ENCODE data around the gene FARSB. TPM values are rescaled to one million over a fixed set of nuclear protein-coding genes. Genes with fewer than 3 reads are reported as not detected.

FARSB gene
- polyA plus RNA-seq, 1 experiment = 32.6 TPM

GRCh38 chr2:222604749-222605515, 51.0 kb downstream of the FARSB start:
- Histone ChIP-seq H3K27ac (ENCODE audit: low read depth, low read length) (no peak overlapping the region), H3K27me3 (ENCODE audit: control insufficient read depth, insufficient read depth, low read length) (no peaks in the 10 kb centered on the region), H3K9me3 (ENCODE audit: control insufficient read depth, insufficient read depth, low read length) (no peaks in the 10 kb centered on the region), H3K4me3 (ENCODE audit: low read depth, low read length) (no peak overlapping the region)
- TF ChIP-seq CTCF (IDR thresholded peaks at IDR 0.05; ENCODE audit: low read depth, low read length) = no peak
- CTCF ChIA-PET = interaction anchor here (1.1 kb wide), 1 partner anchor 9 kb away, joined by 3 read pairs; no protein-coding TSS in a partner anchor
- no peak for DNase-seq (ENCODE audit: low read depth, low spot score)
- POLR2A ChIA-PET = no interaction called here

DNA sequence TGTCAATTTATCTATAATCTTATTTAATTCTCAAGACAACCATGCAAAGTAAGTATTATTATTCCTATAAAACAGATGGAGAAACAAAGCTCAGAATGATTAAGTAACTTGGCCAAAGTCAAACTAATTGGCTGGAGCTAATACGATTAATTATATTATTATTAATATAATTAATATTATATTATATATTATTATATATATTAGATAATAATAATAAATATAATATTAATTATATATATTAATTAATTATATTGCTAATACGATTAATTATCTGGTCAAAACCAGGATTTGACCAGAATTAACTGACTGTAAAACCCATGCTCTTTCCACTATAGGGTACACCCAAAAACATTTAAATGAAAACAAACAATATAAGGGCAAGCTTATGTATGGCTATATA, 52.4 kb downstream of the FARSB start:
- H3K27me3 ChIP-seq (ENCODE audit: control insufficient read depth, insufficient read depth, low read length) = no peaks in the 10 kb centered on the region
- ChIA-PET CTCF (interaction anchor here (0.7 to 1.3 kb wide), 5 partner anchors 10 to 578 kb away, joined by 3 to 5 read pairs (median 3); no protein-coding TSS in a partner anchor), POLR2A (no interaction called here)
- DNase-seq (ENCODE audit: low read depth, low spot score) = no peak
- H3K9me3 ChIP-seq (ENCODE audit: control insufficient read depth, insufficient read depth, low read length) = no peaks in the 10 kb centered on the region
- TF ChIP-seq CTCF (IDR thresholded peaks at IDR 0.05; ENCODE audit: low read depth, low read length) = no peak
- H3K4me3 ChIP-seq (ENCODE audit: low read depth, low read length) = no peak overlapping the region
- H3K27ac ChIP-seq (ENCODE audit: low read depth, low read length) = no peak overlapping the region

DNA sequence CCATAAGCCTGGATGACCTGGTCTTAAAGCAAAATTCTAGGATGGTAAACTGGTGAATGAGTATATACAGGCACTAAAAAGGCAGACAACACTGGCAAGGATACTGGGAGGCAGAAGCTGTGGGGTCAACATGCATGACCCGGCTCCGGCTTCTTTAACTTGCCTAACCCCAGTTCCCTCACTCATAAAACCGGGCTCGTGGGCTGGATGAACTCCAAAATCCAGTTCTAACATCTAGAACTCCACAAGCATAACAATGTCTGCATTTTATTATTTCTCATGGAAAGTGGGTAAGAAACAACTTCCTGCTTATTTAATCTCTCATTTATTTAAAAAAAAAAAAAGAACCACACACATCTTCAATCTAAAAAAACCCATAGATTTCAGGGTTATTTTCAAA, 57.3 kb downstream of the FARSB start:
- H3K9me3 ChIP-seq (ENCODE audit: control insufficient read depth, insufficient read depth, low read length) = no peaks in the 10 kb centered on the region
- DNase-seq (ENCODE audit: low read depth, low spot score) = no peak
- no peak for TF ChIP-seq CTCF (IDR thresholded peaks at IDR 0.05; ENCODE audit: low read depth, low read length)
- POLR2A ChIA-PET = no interaction called here
- H3K27me3 ChIP-seq (ENCODE audit: control insufficient read depth, insufficient read depth, low read length) = no peaks in the 10 kb centered on the region
- CTCF ChIA-PET = interaction anchor here (0.9 to 1.0 kb wide), 2 partner anchors 15 to 36 kb away, joined by 3 to 4 read pairs; no protein-coding TSS in a partner anchor
- H3K27ac ChIP-seq (ENCODE audit: low read depth, low read length) = no peak overlapping the region
- no peak overlapping the region for H3K4me3 ChIP-seq (ENCODE audit: low read depth, low read length)

GRCh38 chr2:222595581-222595980, 60.3 kb downstream of the FARSB start:
- no peak for DNase-seq (ENCODE audit: low read depth, low spot score)
- no peak for TF ChIP-seq CTCF (IDR thresholded peaks at IDR 0.05; ENCODE audit: low read depth, low read length)
- Histone ChIP-seq H3K4me3 (ENCODE audit: low read depth, low read length) (no peak overlapping the region), H3K9me3 (ENCODE audit: control insufficient read depth, insufficient read depth, low read length) (no peaks in the 10 kb centered on the region), H3K27ac (ENCODE audit: low read depth, low read length) (no peak overlapping the region), H3K27me3 (ENCODE audit: control insufficient read depth, insufficient read depth, low read length) (no peaks in the 10 kb centered on the region)
- ChIA-PET POLR2A (no interaction called here), CTCF (interaction anchor here (1.3 to 1.7 kb wide), 5 partner anchors 17 to 557 kb away, joined by 4 to 7 read pairs (median 6); no protein-coding TSS in a partner anchor)

DNA sequence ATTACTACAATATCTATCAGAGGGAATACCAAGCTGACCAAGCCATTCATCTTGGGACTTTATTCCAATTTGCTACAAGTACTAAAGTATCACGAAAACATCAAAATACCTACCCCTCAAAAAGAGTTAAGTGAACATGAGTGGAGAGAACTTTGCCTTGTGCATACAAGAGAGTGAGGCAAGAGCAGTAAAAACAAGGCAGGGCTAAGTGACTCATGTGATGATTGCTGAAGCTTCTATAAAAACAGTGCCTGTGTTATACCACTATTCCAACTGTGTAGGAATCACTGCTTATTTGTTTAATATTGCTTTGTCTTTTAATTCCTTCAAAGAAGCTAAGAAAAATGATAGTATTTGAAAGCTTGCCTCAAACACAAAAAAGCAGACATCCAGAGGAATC, 61.2 kb downstream of the FARSB start:
- no peak overlapping the region for H3K27ac ChIP-seq (ENCODE audit: low read depth, low read length)
- no peak overlapping the region for H3K4me3 ChIP-seq (ENCODE audit: low read depth, low read length)
- H3K9me3 ChIP-seq (ENCODE audit: control insufficient read depth, insufficient read depth, low read length) = no peaks in the 10 kb centered on the region
- H3K27me3 ChIP-seq (ENCODE audit: control insufficient read depth, insufficient read depth, low read length) = no peaks in the 10 kb centered on the region
- ChIA-PET POLR2A (no interaction called here), CTCF (interaction anchor here (1.3 to 2.0 kb wide), 7 partner anchors 12 to 557 kb away, joined by 4 to 7 read pairs (median 6); no protein-coding TSS in a partner anchor)
- TF ChIP-seq CTCF (IDR thresholded peaks at IDR 0.05; ENCODE audit: low read depth, low read length) = no peak
- peak; percentile 30 for DNase-seq (ENCODE audit: low read depth, low spot score)

Measured in AG04450 (cell line).